ENCODE results near the gene C3orf52. TPM values are rescaled to one million over a fixed set of nuclear protein-coding genes. Genes with fewer than 3 reads are reported as not detected.
"Not testable (repeated sequence)": the region's sequence is repeated elsewhere in the genome, so short reads cannot be mapped to it uniquely, and the experiment has no call there.

C3orf52 gene
- total and polyA plus RNA-seq, 7 donors, result 0.62 to 5.9 (median 1.9) TPM

DNA sequence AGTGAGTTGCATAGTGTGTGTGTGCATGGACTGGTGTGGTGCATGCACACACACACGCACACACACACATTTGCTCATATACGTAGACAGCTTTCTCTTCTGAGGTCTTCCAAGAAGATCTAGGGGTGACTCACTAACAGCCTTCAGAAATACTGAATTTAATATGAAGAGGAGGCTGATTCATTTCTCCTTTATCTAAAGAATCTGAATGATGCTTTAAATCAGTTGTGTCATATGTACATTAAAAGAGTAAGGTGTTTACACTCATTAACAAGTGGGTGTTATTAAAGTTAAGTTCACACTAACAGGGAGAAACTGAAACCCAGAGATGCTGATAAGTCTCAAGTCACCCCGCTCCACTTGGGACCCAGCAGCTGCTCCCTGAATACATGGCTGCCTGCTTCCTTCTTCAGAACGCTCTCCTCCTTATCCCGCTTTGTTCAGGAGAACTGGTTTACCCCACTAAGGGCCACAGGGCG, 29.7 kb upstream of the C3orf52 start:
- Histone ChIP-seq H3K4me3 (no peak overlapping the region), H3K27ac (no peak overlapping the region), H3K4me1 (no peaks in the 10 kb centered on the region), H3K9me3 (no peaks in the 10 kb centered on the region), H3K36me3 (ENCODE audit: insufficient read depth in 1 of 2, low read depth in 1 of 2) (no peaks in the 10 kb centered on the region), H3K27me3 (ENCODE audit: insufficient read depth in 3 of 3, low read length in 2 of 3) (no peaks in the 10 kb centered on the region)
- no peak for ATAC-seq
- intact Hi-C loops (cut with DNase I), result no loop called here
- WGBS, 3 donors, result 78 to 85% (median 80%) methylated on average over 6 of the region's 6 CpGs
- TF ChIP-seq, protein P1, sequence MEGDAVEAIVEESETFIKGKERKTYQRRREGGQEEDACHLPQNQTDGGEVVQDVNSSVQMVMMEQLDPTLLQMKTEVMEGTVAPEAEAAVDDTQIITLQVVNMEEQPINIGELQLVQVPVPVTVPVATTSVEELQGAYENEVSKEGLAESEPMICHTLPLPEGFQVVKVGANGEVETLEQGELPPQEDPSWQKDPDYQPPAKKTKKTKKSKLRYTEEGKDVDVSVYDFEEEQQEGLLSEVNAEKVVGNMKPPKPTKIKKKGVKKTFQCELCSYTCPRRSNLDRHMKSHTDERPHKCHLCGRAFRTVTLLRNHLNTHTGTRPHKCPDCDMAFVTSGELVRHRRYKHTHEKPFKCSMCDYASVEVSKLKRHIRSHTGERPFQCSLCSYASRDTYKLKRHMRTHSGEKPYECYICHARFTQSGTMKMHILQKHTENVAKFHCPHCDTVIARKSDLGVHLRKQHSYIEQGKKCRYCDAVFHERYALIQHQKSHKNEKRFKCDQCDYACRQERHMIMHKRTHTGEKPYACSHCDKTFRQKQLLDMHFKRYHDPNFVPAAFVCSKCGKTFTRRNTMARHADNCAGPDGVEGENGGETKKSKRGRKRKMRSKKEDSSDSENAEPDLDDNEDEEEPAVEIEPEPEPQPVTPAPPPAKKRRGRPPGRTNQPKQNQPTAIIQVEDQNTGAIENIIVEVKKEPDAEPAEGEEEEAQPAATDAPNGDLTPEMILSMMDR (IDR thresholded peaks at IDR 0.05), result no peak
- DNase-seq, result no peak

DNA sequence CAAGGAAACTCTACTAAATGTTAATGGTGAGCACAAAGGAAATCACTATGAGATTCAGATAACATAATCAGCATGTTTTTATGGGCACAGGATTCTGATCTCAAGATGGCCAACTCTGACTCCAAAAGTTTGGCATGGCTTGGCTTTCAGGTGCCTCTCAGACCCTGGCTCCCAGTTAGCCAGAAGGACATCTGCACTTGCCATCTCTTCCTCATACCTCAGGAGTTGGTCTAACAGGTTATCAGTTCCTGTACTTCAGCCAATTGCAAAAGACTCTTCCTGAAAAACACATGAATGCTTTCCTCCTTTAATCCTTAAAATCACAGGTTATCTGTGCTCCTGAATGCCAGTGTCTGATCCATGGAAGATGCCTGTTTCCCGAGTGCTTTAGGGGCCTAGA, 26.7 kb upstream of the C3orf52 start:
- Histone ChIP-seq H3K27ac (no peak overlapping the region), H3K9me3 (no peaks in the 10 kb centered on the region), H3K36me3 (ENCODE audit: insufficient read depth in 1 of 2, low read depth in 1 of 2) (no peaks in the 10 kb centered on the region), H3K4me3 (no peak overlapping the region), H3K27me3 (ENCODE audit: insufficient read depth in 3 of 3, low read length in 2 of 3) (no peaks in the 10 kb centered on the region), H3K4me1 (no peaks in the 10 kb centered on the region)
- ATAC-seq (no peak), DNase-seq (no peak)
- TF ChIP-seq, protein P1 (IDR thresholded peaks at IDR 0.05), result no peak
- intact Hi-C loops (cut with DNase I), result no loop called here
- WGBS, 3 donors, result 77 to 91% (median 84%) methylated on average over 1 of the region's 1 CpG

DNA sequence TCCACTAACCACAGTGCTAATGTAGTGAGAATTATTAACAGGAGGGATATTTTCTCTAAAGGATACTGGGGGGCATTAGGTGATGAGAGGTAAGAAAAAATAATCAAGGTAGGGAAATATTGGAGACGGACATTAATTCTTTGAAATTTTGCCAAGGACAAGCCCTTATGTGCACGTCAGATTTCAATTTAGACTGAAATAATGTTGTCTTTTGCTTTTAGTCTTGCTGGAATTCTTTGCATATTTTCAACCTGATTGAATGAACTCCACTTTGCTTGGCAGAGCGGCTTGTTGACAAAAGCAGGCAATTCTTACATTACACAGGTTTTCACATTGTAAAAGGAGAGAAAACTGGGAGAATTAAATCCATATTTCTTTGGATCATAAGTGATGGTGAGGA, 25.0 kb upstream of the C3orf52 start:
- H3K36me3 ChIP-seq (ENCODE audit: insufficient read depth in 1 of 2, low read depth in 1 of 2), result no peaks in the 10 kb centered on the region
- WGBS, 3 donors, result 43 to 50% (median 47%) methylated on average over 3 of the region's 3 CpGs
- TF ChIP-seq, protein P1 (IDR thresholded peaks at IDR 0.05), result no peak
- no peaks in the 10 kb centered on the region for H3K27me3 ChIP-seq (ENCODE audit: insufficient read depth in 3 of 3, low read length in 2 of 3)
- no peak for DNase-seq
- no peak for ATAC-seq
- H3K27ac ChIP-seq, result no peak overlapping the region
- H3K4me1 ChIP-seq, result no peaks in the 10 kb centered on the region
- no peak overlapping the region for H3K4me3 ChIP-seq
- intact Hi-C loops (cut with DNase I), result no loop called here
- no peaks in the 10 kb centered on the region for H3K9me3 ChIP-seq

DNA sequence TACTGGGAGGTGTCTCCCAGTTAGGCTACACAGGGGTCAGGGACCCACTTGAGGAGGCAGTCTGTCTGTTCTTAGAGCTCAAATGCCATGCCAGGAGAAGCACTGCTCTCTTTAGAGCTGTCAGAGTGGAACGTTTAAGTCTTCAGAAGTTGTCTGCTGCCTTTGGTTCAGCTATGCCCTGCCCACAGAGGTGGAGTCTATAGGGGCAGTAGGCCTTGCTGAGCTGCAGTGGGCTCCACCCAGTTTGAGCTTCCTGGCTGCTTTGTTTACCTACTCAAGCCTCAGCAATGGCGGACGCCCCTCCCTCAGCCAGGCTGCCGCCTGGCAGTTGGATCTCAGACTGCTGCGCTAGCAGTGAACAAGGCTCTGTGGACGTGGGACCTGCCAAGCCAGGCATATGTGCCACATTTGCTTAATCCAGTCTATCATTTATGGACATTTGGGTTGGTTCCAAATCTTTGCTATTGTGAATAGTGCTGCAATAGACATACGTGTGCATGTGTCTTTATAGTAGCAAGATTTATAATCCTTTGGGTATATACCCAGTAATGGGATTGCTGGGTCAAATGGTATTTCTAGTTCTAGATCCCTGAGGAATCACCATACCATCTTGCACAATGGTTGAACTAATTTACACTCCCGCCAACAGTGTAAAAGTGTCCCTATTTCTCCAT, 13.7 kb upstream of the C3orf52 start:
- DNase-seq; H3K27me3 ChIP-seq (ENCODE audit: insufficient read depth in 3 of 3, low read length in 2 of 3); intact Hi-C loops (cut with DNase I); H3K4me3 ChIP-seq; H3K36me3 ChIP-seq (ENCODE audit: insufficient read depth in 1 of 2, low read depth in 1 of 2); H3K9me3 ChIP-seq; H3K4me1 ChIP-seq; ATAC-seq; H3K27ac ChIP-seq: not testable (repeated sequence)
- WGBS, 3 donors, result 71 to 74% (median 73%) methylated on average over 8 of the region's 8 CpGs

DNA sequence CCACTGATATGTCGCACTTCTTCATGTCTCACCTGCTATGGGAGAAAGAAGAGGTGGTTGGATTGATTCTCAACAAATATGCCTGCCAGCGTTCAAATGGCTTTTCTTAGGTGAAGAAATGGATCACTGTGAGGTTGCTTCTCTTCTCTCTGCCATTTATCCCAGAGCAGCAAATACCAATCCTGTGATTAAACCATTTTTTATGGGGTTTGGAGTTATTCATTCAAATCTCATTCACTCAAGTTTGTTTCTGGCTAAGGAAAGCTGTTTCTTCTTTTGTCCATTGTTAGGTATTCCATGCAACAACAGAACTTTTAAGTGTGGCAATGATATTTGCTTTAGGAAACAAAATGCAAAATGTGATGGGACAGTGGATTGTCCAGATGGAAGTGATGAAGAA, 12.2 kb upstream of the C3orf52 start:
- no peak for DNase-seq
- Histone ChIP-seq H3K9me3 (no peaks in the 10 kb centered on the region), H3K4me3 (no peak overlapping the region), H3K4me1 (no peaks in the 10 kb centered on the region), H3K27me3 (ENCODE audit: insufficient read depth in 3 of 3, low read length in 2 of 3) (peaks cover 0 to 4% (median 0%) of the 10 kb centered on the region in 3 donors), H3K27ac (no peak overlapping the region), H3K36me3 (ENCODE audit: insufficient read depth in 1 of 2, low read depth in 1 of 2) (no peaks in the 10 kb centered on the region)
- ATAC-seq, result no peak
- TF ChIP-seq, protein P1 (IDR thresholded peaks at IDR 0.05), result no peak
- intact Hi-C loops (cut with DNase I), result no loop called here
- 81 to 89% (median 85%) methylated on average over 2 of the region's 2 CpGs for WGBS, 3 donors

All from psoas muscle (tissue), 8 donors.